ENCODE results near the gene UBE4B. TPM values are rescaled to one million over a fixed set of nuclear protein-coding genes. Genes with fewer than 3 reads are reported as not detected.

The UBE4B gene
- total and polyA plus RNA-seq, 2 of the 13 experiments (the other 11 are each of a cell fraction or from before 2014, with no cell fraction given), result 15.2 to 24.8 TPM

DNA sequence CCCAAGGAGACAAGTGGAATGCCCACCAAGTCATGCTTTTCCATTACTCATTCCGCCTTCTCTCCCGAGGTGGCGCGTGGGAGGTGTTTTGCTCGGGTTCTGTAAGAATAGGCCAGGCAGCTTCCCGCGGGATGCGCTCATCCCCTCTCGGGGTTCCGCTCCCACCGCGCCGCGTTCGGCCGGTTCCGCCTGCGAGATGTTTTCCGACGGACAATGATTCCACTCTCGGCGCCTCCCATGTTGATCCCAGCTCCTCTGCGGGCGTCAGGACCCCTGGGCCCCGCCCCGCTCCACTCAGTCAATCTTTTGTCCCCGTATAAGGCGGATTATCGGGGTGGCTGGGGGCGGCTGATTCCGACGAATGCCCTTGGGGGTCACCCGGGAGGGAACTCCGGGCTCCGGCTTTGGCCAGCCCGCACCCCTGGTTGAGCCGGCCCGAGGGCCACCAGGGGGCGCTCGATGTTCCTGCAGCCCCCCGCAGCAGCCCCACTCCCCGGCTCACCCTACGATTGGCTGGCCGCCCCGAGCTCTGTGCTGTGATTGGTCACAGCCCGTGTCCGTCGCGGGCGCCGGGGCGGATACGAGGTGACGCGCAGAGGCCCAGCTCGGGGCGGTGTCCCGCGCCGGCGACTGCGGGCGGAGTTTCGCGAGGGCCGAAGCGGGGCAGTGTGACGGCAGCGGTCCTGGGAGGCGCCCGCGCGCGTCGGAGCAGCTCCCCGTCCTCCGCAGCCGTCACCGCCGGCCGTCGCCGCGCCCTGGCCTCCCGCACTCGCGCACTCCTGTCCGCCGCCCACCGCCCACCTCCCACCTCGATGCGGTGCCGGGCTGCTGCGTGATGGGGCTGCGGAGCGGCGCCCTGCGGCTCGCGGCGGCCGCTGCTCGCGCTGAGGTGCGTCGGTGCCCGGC is 177.4 kb downstream of the UBE4B start, which contains the start of gene KIF1B (continued):
- TF ChIP-seq, protein P1, sequence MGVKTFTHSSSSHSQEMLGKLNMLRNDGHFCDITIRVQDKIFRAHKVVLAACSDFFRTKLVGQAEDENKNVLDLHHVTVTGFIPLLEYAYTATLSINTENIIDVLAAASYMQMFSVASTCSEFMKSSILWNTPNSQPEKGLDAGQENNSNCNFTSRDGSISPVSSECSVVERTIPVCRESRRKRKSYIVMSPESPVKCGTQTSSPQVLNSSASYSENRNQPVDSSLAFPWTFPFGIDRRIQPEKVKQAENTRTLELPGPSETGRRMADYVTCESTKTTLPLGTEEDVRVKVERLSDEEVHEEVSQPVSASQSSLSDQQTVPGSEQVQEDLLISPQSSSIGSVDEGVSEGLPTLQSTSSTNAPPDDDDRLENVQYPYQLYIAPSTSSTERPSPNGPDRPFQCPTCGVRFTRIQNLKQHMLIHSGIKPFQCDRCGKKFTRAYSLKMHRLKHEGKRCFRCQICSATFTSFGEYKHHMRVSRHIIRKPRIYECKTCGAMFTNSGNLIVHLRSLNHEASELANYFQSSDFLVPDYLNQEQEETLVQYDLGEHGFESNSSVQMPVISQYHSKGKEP (CRISPR knock-in tag; IDR thresholded peaks at IDR 0.05), result 0 out of 2 replicates have a peak, but pooled peaks have one; percentile 3
- TF ChIP-seq ZNF251 (CRISPR knock-in tag; IDR thresholded peaks at IDR 0.05) (no peak), ZBTB21 (CRISPR knock-in tag; IDR thresholded peaks at IDR 0.05) (no peak), ZBTB8A (CRISPR knock-in tag; IDR thresholded peaks at IDR 0.05; ENCODE audit: borderline replicate concordance, low read depth) (no peak), KDM6A (CRISPR knock-in tag; IDR thresholded peaks at IDR 0.05; ENCODE audit: low read depth) (no peak), RAD21 (CRISPR knock-in tag; IDR thresholded peaks at IDR 0.05) (peak; percentile 88), MZF1 (CRISPR knock-in tag; IDR thresholded peaks at IDR 0.05; ENCODE audit: borderline replicate concordance) (no peak), GATAD1 (CRISPR knock-in tag; IDR thresholded peaks at IDR 0.05) (peak; percentile 70; the same call in 1 of the 2 replicates), ZNF841 (CRISPR knock-in tag; IDR thresholded peaks at IDR 0.05; ENCODE audit: borderline replicate concordance) (no peak), NCOR1 (IDR thresholded peaks at IDR 0.05; ENCODE audit: borderline replicate concordance, low read length) (peak; percentile 42; the same call in 1 of the 2 replicates), HDAC2 (CRISPR knock-in tag; IDR thresholded peaks at IDR 0.05) (no peak), CHD4 (IDR thresholded peaks at IDR 0.05; ENCODE audit: borderline replicate concordance, low read length) (no peak), AHR (CRISPR knock-in tag; IDR thresholded peaks at IDR 0.05) (no peak), KDM5A (IDR thresholded peaks at IDR 0.05; ENCODE audit: borderline replicate concordance, low read length) (peak; percentile 26; the same call in 1 of the 2 replicates), RORA (CRISPR knock-in tag; IDR thresholded peaks at IDR 0.05) (no peak), CCDC6 (CRISPR knock-in tag; IDR thresholded peaks at IDR 0.05) (peak; percentile 23; the same call in 1 of the 2 replicates), SOX13 (IDR thresholded peaks at IDR 0.05) (no peak), SOX13 (CRISPR knock-in tag; conservative IDR thresholded peaks at IDR 0.05 in 1 of 2, IDR thresholded peaks at IDR 0.05 in 1 of 2) (0 out of 4 replicates have a peak, but pooled peaks of 1 of the 2 experiments have one; percentile 9)
- TF ChIP-seq, protein P2, sequence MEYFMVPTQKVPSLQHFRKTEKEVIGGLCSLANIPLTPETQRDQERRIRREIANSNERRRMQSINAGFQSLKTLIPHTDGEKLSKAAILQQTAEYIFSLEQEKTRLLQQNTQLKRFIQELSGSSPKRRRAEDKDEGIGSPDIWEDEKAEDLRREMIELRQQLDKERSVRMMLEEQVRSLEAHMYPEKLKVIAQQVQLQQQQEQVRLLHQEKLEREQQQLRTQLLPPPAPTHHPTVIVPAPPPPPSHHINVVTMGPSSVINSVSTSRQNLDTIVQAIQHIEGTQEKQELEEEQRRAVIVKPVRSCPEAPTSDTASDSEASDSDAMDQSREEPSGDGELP (IDR thresholded peaks at IDR 0.05; ENCODE audit: borderline replicate concordance, low read depth), result no peak; the same call in 1 of the 2 replicates
- TF ChIP-seq, protein P3, sequence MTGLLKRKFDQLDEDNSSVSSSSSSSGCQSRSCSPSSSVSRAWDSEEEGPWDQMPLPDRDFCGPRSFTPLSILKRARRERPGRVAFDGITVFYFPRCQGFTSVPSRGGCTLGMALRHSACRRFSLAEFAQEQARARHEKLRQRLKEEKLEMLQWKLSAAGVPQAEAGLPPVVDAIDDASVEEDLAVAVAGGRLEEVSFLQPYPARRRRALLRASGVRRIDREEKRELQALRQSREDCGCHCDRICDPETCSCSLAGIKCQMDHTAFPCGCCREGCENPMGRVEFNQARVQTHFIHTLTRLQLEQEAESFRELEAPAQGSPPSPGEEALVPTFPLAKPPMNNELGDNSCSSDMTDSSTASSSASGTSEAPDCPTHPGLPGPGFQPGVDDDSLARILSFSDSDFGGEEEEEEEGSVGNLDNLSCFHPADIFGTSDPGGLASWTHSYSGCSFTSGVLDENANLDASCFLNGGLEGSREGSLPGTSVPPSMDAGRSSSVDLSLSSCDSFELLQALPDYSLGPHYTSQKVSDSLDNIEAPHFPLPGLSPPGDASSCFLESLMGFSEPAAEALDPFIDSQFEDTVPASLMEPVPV (CRISPR knock-in tag; IDR thresholded peaks at IDR 0.05), result peak; percentile 52; the same call in 1 of the 2 replicates
- TF ChIP-seq, protein P4, sequence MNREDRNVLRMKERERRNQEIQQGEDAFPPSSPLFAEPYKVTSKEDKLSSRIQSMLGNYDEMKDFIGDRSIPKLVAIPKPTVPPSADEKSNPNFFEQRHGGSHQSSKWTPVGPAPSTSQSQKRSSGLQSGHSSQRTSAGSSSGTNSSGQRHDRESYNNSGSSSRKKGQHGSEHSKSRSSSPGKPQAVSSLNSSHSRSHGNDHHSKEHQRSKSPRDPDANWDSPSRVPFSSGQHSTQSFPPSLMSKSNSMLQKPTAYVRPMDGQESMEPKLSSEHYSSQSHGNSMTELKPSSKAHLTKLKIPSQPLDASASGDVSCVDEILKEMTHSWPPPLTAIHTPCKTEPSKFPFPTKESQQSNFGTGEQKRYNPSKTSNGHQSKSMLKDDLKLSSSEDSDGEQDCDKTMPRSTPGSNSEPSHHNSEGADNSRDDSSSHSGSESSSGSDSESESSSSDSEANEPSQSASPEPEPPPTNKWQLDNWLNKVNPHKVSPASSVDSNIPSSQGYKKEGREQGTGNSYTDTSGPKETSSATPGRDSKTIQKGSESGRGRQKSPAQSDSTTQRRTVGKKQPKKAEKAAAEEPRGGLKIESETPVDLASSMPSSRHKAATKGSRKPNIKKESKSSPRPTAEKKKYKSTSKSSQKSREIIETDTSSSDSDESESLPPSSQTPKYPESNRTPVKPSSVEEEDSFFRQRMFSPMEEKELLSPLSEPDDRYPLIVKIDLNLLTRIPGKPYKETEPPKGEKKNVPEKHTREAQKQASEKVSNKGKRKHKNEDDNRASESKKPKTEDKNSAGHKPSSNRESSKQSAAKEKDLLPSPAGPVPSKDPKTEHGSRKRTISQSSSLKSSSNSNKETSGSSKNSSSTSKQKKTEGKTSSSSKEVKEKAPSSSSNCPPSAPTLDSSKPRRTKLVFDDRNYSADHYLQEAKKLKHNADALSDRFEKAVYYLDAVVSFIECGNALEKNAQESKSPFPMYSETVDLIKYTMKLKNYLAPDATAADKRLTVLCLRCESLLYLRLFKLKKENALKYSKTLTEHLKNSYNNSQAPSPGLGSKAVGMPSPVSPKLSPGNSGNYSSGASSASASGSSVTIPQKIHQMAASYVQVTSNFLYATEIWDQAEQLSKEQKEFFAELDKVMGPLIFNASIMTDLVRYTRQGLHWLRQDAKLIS (CRISPR knock-in tag; IDR thresholded peaks at IDR 0.05), result no peak

Measured in HepG2 (cell line).